Tibial nerve (tissue), 4 donors: Measurements from ENCODE around the gene TTC12.

Experiments
- EP300 ChIP-seq, 2 donors: sonication (generic); formaldehyde crosslinking; IDR thresholded peaks; one replicate each; pipeline ENCODE4 v1.6.1; 2017; ENCODE audit warnings: antibody characterized with exemption in 2 of 2, mild to moderate bottlenecking in 1 of 2
- TF ChIP-seq, protein P1 (sequence below), 5 experiments: fragments of 200-600 bp in 3 of 5; fragments of 450-650 bp in 2 of 5; sonication (generic) in 3 of 5; IDR thresholded peaks; one replicate each; pipeline ENCODE4 v1.5.1; 2016 to 2019; ENCODE audit warnings: antibody characterized with exemption in 5 of 5, mild to moderate bottlenecking in 3 of 5, moderate library complexity in 2 of 5

- TF ChIP-seq, protein P1, sequence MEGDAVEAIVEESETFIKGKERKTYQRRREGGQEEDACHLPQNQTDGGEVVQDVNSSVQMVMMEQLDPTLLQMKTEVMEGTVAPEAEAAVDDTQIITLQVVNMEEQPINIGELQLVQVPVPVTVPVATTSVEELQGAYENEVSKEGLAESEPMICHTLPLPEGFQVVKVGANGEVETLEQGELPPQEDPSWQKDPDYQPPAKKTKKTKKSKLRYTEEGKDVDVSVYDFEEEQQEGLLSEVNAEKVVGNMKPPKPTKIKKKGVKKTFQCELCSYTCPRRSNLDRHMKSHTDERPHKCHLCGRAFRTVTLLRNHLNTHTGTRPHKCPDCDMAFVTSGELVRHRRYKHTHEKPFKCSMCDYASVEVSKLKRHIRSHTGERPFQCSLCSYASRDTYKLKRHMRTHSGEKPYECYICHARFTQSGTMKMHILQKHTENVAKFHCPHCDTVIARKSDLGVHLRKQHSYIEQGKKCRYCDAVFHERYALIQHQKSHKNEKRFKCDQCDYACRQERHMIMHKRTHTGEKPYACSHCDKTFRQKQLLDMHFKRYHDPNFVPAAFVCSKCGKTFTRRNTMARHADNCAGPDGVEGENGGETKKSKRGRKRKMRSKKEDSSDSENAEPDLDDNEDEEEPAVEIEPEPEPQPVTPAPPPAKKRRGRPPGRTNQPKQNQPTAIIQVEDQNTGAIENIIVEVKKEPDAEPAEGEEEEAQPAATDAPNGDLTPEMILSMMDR (IDR thresholded peaks at IDR 0.05), result no peak
- no peak for TF ChIP-seq EP300 (IDR thresholded peaks at IDR 0.05)
These were observed 42.7 kb upstream of the TTC12 start for GRCh38 chr11:113271551-113272245.
